ENCODE data around the gene RNF2.
A peak's percentile ranks its signal among the peaks of the same experiment; 100 is the strongest.
"Not testable (repeated sequence)": the region's sequence is repeated elsewhere in the genome, so short reads cannot be mapped to it uniquely, and the experiment has no call there.

Gene RNF2

GRCh38 chr1:185050823-185051451 is 5.6 kb downstream of the RNF2 start:
- no peak for DNase-seq

DNA sequence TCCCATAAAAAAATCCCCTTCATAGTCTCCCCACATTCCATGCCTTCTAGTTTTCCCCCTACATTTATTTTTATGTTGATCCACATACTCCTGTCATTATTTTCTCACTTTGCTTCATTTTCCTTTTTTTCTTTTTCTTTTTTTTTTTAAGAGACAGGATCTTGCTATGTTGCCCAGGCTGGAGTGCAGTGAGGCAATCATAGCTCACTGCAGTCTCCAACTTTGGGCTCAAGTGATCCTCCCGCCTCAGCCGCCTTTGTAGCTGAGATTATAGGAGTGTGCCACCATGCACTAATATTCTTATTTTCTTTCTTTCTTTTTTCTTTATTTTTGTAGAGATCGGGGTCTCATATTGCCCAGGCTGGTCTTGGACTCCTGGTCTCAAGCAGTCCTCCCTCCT is 7.8 kb downstream of the RNF2 start:
- no peak for DNase-seq

GRCh38 chr1:185054365-185055060 is 9.2 kb downstream of the RNF2 start:
- no peak for DNase-seq

DNA sequence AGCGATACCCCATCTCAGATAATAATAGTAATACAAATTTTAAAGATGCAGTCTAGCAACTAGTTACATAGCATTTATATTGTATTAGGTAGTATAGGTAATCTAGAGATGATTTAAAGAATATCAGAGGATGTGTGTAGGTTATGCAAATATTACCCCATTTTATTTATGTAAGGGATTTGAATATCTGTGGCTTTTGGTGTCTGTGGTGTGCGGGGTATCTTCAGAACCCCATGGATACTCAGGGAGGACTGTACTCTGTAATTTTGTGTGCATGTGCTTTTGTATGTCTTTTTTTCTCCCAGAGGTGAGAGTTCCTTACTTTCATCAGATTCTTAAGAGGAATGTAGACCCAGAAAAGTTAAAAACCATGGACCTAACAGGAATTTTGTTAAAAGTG is 12.8 kb downstream of the RNF2 start:
- DNase-seq = no peak

DNA sequence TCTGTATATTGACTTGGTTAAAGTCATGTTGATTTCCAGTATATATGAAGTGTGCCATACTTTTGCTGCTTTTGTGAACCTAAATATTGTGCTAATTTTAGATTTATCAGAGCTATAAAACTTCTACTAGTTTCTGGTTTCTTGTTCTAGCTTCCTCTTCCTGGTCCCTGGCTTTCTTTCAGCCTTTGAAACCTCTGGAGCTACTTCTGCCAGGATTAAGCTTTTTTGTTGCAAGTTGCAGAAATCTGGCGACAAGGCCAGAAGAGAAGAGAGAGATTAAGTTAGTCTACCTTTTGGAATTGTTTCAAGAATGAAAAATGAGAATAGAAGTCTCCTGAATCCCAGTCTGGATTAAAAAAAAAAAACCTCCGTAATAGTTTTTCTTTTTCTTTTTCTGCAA is 13.5 kb downstream of the RNF2 start:
- no peak for DNase-seq

DNA sequence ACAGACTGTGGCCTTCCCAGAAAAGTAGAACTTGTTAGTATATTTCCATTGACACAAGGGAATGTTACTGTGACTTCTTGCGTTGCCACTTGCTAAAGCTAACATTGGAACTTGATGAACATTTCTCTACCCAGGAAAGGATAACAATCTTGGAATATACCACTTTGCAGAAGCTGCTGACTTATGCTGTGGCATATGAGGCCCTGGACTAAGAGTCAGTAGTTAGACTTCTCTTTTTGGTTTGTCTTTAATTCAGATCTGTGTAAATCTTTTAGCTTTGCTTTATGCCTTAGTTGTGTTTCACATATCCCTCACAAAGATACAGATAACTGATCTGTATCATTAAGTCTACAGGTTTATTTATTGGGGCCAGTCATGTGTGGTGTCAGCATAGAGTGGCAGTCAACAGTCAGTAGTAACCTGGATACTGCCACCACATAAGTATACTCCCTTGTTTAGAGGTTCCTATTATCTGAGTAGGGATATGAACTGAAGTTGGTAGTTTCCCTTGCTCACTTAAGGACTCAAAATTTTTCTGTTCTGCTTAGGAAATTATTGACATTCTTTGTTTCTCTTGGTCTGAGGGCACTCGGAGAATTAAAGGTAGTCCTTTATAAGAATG is 14.7 kb downstream of the RNF2 start:
- DNase-seq = no peak

GRCh38 chr1:185062710-185063370 is 17.5 kb downstream of the RNF2 start:
- DNase-seq = no peak

DNA sequence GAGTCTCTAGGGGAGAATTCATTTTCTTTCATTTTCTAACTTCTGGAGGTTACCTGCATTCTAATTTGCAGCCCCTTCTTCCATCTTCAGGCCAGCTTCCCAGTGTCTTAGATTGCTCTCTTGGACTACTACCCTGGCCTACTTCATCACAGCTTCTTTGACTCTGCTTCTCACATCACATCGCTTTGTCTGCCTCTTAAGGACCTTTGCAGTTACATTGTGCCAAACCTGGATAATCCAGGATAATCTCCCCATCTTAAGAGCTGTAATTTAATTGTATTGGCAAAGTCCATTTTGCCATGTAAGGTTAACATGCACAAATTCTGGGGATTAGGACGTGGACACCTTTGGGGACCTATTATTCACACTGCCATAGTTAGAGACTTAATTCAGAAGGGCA is 18.4 kb downstream of the RNF2 start:
- no peak for DNase-seq

DNA sequence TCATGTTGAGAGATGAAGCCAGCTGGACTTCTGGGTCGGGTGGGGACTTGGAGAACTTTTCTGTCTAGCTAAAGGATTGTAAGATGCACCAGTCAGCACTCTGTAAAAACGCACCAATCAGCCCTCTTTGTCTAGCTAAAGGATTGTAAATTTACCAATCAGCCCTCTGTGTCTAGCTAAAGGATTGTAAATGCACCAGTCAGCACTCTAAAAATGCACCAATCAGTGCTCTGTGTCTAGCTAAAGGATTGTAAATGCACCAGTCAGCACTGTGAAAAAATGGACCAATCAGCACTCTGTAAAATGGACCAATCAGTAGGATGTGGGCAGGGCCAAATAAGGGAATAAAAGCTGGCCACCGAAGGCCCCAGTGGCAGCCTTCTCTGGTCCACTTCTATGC is 19.6 kb downstream of the RNF2 start:
- DNase-seq = not testable (repeated sequence)

- DNase-seq = no peak
Measured at GRCh38 chr1:185066181-185066580, 20.8 kb downstream of the RNF2 start.

GRCh38 chr1:185068341-185068740 is 23.0 kb downstream of the RNF2 start:
- no peak for DNase-seq

- DNase-seq = no peak
Measured at GRCh38 chr1:185069202-185069772, 23.9 kb downstream of the RNF2 start.

GRCh38 chr1:185070051-185070450 is 24.7 kb downstream of the RNF2 start:
- DNase-seq = no peak

DNA sequence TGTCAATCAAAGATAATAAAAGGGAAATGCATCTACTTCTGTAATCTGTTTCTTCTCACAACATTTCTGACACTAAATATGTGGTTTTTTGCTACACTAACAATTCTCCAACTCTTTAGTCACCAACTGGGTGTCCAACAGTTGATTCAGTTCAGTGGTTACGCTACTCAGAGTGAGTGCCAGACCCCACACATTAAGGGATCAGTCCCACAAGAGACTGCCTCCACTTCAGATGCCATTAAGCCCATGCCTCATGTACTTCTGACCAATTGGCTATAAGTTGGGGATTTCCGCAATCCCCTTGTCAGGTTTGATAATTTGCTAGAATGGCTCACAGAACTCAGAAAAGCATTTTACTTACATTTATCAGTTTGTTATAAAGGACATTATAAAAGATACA is 28.4 kb downstream of the RNF2 start:
- peak; percentile 8 for DNase-seq

GRCh38 chr1:185074307-185074706 is 28.9 kb downstream of the RNF2 start:
- DNase-seq = peak; percentile 39

DNA sequence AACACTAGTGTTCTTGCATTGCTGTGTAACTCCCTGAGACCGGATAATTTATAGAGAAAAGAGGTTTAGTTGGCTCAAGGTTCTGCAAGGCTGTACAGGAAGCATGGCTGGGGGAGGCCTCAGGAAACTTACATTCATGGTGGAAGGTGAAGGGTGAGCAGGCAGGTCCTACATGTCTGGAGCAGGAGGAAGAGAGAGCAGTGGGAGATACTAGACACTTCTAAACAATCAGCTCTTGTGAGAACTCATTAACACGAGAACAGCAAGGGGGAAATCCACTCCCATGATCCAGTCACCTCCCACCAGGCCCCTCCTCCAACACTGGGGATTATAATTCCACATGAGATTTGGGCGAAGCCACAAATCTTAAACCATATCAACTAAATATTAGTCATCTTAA is 30.1 kb downstream of the RNF2 start:
- DNase-seq = no peak

DNA sequence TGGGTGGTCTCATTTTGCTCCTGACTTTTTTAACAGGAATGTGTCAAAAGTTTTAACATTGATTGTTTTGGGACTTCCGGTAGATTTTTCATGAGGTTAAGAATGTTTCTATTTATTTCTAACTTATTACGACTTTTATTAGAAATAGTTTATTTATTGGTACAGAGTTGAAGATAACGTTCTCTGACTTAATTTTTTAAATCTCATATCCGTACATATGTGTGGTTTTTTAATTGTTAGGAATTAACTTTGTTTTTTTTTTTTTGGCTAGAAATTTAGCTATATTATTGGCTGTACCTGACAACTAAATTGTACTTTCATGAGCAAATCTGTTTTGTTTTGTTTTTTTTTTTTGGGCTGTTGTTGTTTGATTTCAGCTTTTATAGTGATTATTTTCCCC is 32.0 kb downstream of the RNF2 start:
- no peak for DNase-seq

GRCh38 chr1:185080422-185080821 is 35.1 kb downstream of the RNF2 start:
- no peak for DNase-seq

DNA sequence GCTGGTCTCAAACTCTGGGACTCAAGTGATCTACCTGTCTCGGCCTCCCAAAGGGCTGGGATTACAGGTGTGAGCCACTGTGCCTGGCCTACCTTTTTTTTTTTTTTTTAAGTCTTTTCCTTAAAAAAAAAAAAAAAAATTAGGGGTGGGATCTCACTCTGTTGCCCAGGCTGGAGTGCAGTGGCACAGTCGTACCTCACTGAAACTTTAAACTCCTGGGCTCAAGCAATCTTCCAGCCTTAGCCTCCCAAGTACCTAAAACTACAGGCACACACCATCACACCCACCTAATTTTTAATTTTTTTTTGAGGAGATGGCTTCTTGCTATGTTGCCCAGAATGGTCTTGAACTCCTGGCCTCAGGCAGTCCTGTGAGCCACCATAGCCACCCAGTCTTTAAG is 38.5 kb downstream of the RNF2 start:
- no peak for DNase-seq

DNA sequence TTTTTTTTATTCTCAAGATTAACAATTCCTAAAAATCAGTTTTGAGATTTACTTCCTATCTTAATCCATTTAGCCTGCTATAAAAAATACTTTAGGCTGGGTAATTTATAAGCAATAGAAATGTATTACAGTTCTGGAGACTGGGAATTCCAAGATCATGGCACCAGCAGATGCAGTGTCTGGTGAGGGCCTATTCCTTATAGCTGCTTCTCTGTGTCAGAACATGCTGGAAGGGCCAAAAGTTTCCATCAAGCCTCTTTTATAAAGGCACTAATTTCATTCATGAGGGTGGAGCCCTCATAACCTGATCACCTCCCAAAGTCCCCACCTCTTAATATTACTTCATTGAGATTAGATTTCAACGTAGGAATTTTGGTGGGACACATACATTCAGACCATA is 41.7 kb downstream of the RNF2 start:
- no peak for DNase-seq

DNA sequence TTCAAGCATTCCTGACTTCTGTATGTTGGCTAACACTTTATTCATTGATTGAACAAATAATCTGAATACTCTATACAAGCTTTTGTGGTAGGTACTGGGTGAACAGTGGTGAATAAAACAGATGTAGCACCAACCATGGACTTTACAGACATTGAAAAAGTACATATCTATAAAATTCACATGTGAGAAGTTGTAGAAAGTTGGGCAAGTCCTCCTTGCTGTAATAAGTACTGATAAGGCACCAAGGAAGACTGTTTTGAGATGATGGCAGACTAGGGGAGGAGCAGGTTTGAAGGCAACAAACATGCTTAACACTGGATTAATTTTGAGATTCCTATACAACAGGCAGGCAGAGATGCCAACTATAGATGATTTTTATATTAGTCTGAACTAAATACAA is 42.4 kb downstream of the RNF2 start:
- no peak for DNase-seq

- no peak for DNase-seq
Measured at GRCh38 chr1:185091480-185091879, 46.1 kb downstream of the RNF2 start.

- no peak for DNase-seq
Measured at GRCh38 chr1:185094761-185095160, 49.4 kb downstream of the RNF2 start.

All from fibroblast of skin of back (primary cell).